NCI-H2171 treated with DMSO at 0.1 percent for 48 hours (cell line): ENCODE data around the gene KLK14.

Experiments
- DNase-seq: peaks from one replicate; lab custom pipeline; 2025; lab: John Stamatoyannopoulos, UW

KLK14 gene

DNA sequence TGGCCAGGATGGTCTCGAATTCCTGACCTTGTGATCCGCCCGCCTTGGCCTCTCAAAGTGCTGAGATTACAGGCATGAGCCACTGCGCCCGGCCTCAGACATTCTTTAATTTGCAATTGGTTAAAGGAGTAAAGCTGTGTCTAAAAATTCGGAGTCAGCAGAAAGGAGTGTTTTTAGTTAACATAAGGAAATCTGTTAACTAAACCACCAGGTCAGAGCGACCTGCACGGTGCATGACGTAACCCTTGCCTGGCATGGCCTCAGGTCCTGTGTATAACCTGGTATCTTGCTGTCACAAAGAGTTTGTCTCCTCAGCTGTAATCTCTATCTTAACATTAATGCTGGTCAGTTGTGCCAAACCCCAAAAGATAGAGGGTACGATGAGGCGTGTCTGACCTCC, 38.4 kb downstream of the KLK14 start:
- no peak for DNase-seq

DNA sequence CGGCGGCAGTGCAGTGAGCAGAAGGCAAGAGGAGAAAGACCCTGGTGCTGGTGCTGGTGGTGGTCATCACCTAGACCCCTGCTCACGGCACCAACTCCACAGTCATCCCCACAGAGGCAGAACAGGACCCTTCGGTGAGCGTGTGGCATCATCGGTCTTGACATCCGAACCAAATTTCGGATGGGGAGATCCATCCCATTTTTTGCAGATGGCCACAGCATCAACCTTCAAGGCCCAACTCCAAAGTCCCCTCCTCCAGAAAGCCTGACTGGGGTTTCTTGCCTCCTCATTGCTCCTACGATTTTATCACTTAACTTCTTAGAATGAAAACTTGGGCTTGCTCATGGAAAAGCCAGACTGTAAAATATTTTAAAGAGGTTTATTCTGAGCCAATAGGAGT, 39.2 kb downstream of the KLK14 start:
- DNase-seq: no peak

DNA sequence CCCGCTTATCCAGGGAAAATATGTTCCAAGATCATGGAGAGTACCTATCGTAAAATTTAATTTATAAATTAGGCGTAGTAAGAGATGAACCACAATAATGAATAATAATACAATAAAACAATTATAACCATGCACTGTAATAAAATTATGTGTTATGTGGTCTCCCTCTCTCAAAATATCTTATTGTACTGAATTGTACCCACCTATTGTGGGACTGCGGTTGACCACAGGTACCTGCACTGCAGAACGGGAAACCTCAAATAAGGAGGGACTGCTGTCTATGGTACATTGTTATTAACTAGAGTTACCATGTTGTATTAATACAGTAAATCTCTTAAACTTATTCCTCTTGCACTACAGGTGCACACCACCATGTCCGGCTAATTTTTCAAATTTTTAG, 42.5 kb downstream of the KLK14 start:
- no peak for DNase-seq

DNA sequence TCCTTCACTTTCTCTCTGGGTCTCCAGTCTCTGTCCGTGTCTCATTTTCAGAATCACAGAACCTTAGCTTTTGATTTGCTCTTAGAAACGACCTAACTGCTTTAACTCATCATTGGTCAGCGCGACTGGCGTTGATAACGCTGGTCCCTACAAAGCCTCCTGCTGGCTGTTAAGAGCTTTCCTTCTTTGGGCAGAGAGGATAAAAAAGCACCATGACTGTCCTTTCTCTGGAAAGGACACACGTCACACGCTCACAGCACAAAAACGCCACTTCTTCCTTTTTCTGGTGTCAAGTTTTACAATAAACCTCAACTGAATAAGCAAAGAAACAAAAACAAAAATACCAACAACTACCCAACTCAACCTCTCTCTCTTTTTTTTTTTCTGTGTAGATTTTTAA, 46.2 kb downstream of the KLK14 start:
- no peak for DNase-seq

DNA sequence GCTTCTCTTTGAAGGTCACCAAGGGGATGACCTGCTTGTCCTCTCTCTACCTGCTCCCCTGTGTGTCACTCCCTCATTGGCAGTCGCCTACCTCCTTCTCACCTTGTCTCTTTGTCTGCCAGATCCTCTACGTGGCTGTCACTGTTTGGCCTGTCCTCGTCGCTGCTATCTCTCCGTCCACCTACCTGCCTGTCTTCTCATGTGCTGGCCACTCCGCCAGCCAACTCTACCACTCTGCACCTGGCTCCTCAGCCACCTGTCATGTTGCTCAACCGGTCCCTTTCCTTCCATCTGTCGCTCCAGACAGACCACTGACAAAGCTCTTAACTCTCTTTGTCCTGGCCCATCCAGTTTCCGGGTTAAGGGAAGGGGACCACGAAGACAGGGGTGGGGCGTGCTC, 48.0 kb downstream of the KLK14 start, which contains the start of gene KLK12:
Gene KLK12, minus strand, starts transcription at position 299 of the 400 bp plus-strand sequence. CDS start 381 bp downstream, outside the sequence.
- no peak for DNase-seq

DNA sequence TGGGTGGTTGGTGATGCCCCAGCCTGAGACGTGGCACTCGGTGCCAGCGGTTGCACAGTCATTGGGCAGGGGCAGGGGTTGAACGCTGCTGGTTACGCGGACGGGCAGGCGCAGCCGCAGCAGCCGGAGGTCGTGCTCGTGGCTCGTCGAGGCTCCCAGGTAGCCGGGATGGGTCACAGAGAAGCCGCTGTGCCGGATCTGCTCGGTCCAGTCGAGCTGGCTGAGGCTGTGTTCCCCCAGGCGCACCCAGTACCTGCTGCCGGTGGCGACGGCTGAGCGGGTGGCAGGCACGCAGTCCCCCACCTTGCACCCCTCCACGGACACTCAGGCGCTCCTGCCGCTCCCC, 50.8 kb downstream of the KLK14 start:
- DNase-seq: no peak

DNA sequence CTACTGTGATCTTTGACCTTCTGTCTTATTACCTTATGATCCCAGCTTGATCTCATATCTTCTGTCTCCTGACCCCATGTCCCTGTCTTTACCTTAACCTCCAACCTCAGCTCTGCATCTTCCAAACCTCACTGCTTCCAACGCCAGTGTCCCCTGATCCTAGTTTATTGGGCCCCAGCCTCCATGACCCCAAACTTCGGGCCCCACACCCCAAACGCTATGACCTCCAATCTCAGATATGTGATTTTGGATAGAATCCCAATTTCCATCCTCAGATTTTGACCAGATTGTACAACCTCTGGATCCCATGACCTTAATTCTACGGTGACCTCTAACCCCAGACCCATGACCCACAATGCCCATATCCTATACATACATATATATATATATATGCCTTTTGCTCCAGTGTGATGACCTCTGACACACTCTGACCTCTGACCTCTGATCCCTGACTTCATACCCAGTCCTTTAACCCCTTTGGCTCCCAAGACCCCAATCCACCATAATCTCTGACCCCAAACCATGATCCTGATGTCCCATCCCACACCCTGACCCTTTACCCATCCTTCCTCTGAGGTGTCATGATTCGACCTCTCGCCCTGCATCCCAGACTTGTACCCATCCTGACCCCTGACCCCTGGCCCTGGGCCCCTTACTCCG, 51.3 kb downstream of the KLK14 start:
- DNase-seq: no peak

DNA sequence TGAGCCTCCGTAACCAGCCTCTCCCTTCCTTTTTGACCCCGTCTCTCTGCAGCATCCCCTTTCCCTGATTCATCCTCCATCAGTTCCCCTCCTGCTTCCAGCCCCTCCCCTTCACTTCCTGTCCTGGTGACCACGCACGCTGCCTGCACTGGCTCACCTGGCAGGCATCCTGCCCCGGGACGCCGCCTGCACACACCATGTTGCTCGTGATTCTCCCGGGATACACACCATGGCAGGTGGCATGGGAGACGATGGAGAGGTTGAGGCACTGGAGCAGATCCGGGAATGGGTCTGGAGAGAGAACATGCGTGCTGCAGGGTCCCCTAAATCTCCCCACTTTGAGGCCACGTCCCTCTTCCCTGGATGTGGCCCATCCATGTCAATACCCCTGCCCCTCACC, 52.1 kb downstream of the KLK14 start:
- no peak for DNase-seq

DNA sequence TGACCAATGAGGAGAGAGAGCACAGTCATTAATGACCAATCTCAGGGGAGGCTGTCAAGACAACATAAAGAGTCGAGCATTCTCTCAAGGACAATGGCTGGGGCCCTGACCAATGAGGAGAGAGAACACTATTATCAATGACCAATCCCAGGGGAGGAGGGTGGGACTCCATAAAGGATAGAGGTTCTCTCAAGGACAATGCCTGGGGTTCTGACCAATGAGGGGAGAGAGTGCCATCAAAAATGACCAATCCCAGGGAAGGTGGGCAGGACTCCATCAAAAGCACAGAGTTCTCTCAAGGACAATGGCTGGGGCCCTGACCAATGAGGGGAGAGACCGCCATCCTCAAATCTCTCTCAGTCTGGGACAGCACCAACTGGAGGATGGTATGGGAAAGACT, 53.0 kb downstream of the KLK14 start:
- DNase-seq: no peak
